ENCODE data around the gene EFCAB6.
A peak's percentile ranks its signal among the peaks of the same experiment; 100 is the strongest.

EFCAB6 gene

GRCh38 chr22:43812149-43812842, at the start of gene EFCAB6:
Gene EFCAB6 (minus strand): TSS chr22:43812305. CDS start chr22:43782318, 29,987 bp downstream.
- DNase-seq (ENCODE audit: low read depth in 3 of 3), result peak; percentile 83 to 84 (median 84)

GRCh38 chr22:43861529-43861928, 49.4 kb upstream of the EFCAB6 start:
- DNase-seq (ENCODE audit: low read depth in 3 of 3), result no peak

- no peak for DNase-seq (ENCODE audit: low read depth in 3 of 3)
Measured at GRCh38 chr22:43860831-43861230, 48.7 kb upstream of the EFCAB6 start.

- no peak for DNase-seq (ENCODE audit: low read depth in 3 of 3)
Measured at GRCh38 chr22:43860126-43860525, 48.0 kb upstream of the EFCAB6 start.

GRCh38 chr22:43859621-43860020, 47.5 kb upstream of the EFCAB6 start:
- no peak for DNase-seq (ENCODE audit: low read depth in 3 of 3)

GRCh38 chr22:43859176-43859575, 47.1 kb upstream of the EFCAB6 start:
- DNase-seq (ENCODE audit: low read depth in 3 of 3), result no peak

GRCh38 chr22:43858156-43858895, 46.2 kb upstream of the EFCAB6 start:
- DNase-seq (ENCODE audit: low read depth in 3 of 3), result no peak

GRCh38 chr22:43857367-43857766, 45.3 kb upstream of the EFCAB6 start:
- no peak for DNase-seq (ENCODE audit: low read depth in 3 of 3)

GRCh38 chr22:43855431-43855830, 43.3 kb upstream of the EFCAB6 start:
- no peak for DNase-seq (ENCODE audit: low read depth in 3 of 3)

GRCh38 chr22:43854786-43855271, 42.7 kb upstream of the EFCAB6 start:
- DNase-seq (ENCODE audit: low read depth in 3 of 3), result no peak

- no peak for DNase-seq (ENCODE audit: low read depth in 3 of 3)
Measured at GRCh38 chr22:43854121-43854785, 42.1 kb upstream of the EFCAB6 start.

- no peak for DNase-seq (ENCODE audit: low read depth in 3 of 3)
Measured at GRCh38 chr22:43853328-43853931, 41.3 kb upstream of the EFCAB6 start.

- no peak for DNase-seq (ENCODE audit: low read depth in 3 of 3)
Measured at GRCh38 chr22:43852573-43853327, 40.6 kb upstream of the EFCAB6 start.

GRCh38 chr22:43851979-43852307, 39.8 kb upstream of the EFCAB6 start:
- DNase-seq (ENCODE audit: low read depth in 3 of 3), result no peak

GRCh38 chr22:43851058-43851978, 39.2 kb upstream of the EFCAB6 start:
- no peak for DNase-seq (ENCODE audit: low read depth in 3 of 3)

- no peak for DNase-seq (ENCODE audit: low read depth in 3 of 3)
Measured at GRCh38 chr22:43850529-43850928, 38.4 kb upstream of the EFCAB6 start.

GRCh38 chr22:43849731-43850130, 37.6 kb upstream of the EFCAB6 start:
- DNase-seq (ENCODE audit: low read depth in 3 of 3), result no peak

GRCh38 chr22:43848366-43849171, 36.5 kb upstream of the EFCAB6 start:
- no peak for DNase-seq (ENCODE audit: low read depth in 3 of 3)
